ENCODE data around the gene SMIM30.

The SMIM30 gene

DNA sequence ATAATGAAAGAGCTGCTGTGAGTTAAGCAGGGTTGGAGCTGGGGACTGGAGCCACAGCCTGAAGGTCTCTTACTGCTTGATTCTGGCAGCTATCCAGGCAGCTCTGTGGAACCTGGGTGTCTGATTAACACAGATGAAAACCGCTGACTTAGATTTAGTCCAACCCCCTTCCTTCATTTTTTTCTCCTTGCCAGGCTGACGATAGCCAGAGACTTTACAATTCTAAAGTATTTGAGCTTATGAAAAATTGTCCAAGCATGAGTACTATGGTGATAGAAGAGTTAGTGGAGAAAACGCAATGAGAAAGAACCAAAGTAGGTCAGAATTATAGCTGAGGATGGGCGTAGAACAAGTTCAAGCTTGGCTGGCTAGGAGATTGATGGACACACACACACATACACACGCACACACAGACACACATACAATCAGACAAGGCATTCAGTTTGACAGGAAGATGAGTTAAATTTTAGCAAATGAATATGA lies 18.2 kb downstream of the SMIM30 start:
- DNase-seq (ENCODE audit: low spot score), result no peak

DNA sequence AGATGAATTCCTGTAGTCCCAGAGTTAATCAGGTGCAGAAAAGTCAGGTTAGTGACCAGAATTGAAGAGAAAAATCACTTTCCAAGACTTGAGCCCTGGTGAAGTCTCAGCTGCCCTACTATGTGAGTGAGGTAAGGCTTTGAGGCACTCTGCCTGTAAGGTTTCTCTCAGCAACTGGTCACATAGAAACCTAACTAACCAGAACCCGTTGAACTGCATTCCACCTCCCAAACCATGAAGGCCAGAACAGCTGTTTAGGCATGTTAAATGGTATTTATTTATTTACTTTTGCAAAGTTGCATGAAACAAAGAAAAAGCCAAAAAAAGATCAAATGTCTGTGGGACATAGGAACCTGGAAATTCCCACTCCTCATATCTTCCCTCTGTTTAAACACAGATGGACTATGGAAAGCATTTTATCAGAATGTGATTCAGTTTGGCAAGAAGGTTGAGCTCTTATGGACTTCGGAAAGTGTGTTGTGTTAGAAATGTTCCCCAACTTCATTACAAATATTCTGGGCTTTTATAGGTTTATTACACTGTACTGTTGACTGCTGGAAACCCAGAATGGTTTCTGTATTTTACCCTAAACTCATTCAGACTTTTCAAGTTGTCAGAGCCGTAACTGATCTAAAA lies 19.0 kb downstream of the SMIM30 start:
- peak; percentile 40 for DNase-seq (ENCODE audit: low spot score)

DNA sequence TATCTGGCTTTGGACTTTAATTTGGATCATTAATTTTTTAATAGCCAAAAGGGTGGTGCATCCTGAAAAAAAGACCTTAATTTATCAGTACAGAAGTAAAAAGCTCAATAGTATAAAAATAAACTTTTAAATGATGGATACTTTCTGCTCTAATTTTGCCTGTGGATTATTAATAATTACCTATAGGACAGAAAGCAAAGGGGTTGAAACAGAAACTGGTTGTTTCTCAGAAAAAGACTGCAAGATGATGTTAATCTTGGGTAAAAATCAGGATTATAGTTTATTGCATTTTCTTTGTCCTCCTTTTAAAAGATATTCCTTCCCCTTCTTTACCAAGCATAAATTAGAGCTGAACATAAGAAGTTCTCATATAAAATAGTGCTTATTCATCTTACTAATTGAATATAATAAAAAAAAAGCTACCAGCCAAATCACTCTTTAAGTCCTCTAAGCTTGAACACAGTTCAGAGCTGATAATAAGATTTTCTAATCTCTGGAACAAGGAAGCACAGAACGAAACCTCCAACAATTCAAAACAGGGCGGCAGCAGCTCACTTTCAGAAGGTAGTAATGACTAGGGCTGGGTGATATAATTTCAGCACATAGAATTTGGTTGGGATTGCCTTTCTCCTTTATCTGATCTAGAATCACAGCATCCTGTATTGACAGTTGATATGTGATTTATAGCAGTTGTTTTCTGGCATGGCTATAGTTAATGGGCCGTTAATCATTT lies 23.7 kb downstream of the SMIM30 start:
- no peak for DNase-seq (ENCODE audit: low spot score)

DNA sequence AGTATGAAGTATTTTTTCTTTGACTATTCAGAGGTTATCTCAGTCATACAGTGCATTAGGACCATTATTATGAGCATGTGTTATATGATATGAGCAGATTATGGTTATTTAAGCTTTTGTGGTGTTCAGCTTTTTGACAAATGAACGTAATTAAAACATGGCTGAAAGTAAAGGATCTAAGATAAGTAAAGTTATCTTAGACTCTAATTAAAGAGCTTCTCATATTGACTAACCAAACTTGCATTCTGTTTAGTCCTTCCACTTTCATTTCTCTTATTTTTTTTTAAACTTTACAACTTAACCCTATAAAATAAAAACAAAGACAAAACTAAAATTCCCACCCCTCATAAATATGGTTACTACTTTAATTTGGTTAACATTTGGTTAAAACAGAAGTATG lies 24.8 kb downstream of the SMIM30 start:
- no peak for DNase-seq (ENCODE audit: low spot score)

DNA sequence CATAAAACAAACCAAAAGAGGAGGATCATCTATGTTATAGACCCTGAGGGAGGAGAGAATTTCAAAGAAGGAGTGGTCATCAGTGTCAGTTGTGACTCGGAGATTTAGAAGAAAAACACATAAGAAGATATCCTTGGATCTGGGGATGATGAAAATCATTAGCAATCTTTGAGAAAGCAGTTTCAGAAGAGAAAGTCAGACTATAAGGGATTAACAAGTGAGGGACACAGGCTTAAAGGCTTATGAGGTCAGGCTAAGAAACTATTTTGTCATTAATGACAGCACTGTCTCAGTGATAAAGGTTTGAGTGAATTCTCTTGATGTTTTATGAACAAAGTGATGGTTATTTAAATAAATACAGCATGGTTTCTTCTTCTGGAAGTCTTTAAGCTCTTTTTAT lies 25.6 kb downstream of the SMIM30 start:
- DNase-seq (ENCODE audit: low spot score), result no peak

DNA sequence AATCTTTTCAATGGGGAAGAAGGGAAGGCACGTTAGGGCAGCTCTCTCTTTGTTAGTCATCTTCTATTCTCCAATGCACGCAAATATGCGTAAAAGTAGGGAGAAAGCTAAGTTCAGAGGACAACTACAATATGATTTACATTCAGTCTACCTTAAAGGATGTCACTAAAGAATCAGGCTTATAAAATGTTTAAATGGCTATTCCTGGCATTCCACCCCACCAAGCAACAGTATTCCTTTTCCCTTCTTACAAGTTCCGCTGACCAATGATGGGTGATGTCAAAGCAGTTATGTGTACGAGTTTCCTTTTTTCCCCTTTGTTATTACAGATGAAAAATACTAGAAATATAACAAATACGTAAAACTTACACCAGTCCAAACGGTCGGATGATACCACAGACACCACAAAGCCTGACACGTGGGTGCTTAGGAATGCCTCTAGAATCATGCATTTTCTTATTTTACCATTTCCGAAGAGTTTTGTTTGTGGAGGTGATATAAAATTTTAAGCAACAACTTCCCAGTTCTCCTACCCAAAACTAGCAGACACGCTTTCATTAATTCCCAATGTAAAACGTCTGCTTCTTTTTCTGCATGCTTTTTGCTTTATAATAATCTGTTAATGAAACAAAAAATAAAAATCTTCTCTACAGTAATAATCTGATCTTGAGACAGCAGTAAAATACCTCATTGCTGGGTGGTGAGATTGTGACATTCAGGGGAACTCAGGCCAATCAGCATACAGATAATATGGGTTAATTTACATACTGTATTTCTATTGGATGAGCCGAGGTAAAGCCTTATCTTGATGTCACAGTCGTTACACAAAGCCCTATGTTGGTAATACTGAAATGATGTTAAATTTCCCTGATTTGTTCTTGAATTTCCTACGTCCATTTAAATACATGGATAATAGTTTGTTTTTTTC lies 31.0 kb downstream of the SMIM30 start:
- DNase-seq (ENCODE audit: low spot score), result peak; percentile 87

DNA sequence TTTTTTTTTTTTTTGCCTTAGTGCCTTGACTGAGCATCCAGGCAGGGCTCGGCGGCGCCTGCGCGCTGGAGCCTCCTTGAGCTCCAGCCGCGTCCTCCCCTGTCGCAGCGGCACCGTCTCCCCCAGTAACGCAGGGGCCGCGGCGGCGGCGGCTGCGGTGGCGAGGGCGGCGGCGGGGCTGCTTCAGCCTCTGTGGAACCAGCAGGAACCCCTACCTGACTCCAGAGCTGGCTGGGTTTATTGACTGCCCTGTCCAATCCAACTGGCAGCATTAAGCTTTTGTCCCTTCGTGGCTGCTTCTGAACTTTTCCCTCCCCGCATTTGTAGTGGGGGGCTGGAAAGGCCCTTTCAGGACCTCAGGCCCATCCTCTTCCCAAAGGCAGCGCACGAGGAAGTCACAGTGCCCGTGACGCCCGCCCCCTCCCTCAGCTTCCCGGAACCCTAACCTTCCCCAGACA lies 31.9 kb downstream of the SMIM30 start, which contains the start of gene GPR85:
GPR85 (minus strand) TSS at position 397 of the 458 bp plus-strand sequence. CDS start 2,106 bp downstream, outside the sequence.
- peak; percentile 89 for DNase-seq (ENCODE audit: low spot score)

DNA sequence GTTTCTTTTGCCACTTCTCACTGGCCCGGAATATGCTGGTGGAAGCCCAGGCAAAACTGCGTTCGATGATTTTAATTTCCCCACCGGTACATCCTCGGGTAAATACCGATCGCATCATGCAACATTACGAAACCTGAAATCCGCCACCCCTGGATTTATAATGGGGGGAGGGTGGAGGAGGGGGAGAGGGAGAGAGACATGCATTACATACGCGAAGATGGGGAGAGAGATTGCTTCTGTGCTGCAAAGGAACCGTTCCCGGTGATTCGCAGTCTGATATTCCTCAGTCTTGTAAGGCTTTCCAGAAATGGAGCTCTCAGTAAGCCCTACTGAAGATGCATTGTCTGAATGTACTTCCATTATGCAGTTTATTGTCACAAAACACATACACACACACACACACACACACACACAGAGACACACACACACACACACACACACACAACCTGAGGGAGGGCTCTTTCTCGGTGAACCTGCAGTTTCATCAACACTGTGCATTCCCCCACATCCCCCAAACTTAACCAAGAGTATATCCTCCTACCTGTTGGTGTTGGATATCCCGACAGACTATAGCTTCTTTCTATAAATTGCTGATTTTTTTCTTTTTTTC lies 32.5 kb downstream of the SMIM30 start:
- DNase-seq (ENCODE audit: low spot score), result no peak

DNA sequence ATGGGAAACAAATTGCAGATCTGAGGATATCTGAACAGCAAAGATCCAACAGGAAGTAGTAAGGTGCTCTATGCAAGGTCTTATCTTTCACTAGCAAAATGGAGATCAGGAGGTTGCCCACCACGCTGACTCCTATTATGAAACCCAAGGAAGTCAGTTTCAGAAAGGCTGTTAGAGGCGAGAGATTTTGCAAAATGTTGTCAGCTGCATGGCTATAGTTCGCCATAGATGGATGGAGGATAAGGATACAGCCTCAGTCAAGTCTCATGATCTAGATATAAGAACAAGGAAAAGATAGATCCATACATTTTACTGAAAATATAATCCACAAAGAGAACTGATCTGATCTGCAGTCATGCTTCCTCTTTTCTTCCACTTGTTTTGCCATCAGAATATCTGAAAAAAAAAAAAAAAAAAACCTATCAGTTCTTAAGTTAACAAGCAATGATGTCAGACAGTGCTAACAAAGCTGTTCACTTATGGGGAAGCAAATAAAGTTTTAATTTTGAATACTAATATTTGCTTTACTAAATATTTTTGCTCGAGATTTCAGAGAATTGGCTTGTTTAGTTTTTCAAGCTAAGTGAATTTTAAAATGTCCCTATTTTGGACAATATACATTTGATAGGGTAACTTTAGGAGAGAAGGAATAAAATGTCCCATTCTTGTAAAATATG lies 33.7 kb downstream of the SMIM30 start:
- no peak for DNase-seq (ENCODE audit: low spot score)

DNA sequence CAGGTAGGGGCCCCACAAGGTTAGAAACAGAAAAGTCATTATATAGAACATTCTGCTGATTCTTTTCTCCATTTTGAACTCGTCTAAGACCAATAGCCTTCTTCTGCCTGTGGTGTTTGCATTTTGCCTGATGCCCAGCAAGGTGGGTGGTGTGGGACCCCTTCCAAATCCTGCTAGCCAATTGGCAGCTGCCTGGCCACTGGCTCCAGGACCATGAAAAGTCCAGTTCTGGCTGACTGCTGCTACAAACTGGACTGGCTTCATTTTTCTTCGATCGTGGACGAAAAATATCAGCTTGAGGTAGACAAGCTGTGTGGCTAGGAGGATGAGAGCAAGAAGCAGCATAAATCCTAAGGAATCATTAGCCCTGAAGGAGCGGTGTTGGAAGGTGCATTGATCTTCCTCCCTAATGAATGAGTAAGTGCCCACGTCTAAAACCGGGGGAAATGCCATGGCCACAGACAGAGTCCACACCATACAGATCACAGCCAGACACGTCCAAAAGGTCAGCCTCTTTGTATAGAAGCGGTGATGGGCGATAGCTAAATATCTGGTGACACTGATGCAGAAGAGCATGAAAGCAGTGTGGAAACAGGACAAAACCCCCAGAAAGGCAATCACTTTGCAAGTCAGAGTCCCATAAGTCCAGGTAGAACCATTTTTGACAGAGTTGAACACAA lies 34.4 kb downstream of the SMIM30 start:
- DNase-seq (ENCODE audit: low spot score), result no peak

DNA sequence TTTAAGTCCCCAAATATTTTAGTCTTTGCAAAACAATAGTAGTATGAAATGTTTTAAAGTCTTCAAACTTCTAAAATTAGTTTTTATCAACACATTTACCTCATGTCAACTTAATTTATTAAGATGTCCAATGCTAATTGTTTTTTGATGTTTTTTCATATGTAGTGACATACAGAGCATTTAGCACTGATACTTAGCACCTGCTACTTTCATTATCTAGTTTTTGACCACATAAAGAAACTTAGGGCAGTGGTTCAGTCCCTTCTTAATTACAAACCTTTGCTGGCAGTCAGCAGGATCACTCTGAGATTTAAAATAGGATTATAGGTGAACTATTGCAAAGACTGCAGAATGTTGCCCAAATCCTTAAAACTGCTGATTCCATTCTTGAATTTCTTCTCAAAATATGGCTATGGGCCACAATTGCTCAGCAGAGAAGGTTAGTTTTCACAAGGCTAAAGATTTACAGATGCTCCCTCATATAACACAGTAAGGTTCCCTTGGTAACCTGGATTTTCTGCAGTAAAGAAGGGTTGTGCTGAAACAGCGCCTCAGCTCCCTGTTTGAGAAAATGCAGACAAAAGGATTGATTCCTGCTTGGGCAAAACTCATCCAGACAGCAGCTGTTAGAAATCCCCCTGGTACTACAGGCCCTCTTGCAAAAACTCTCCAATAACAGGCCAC lies 35.1 kb downstream of the SMIM30 start:
- DNase-seq (ENCODE audit: low spot score), result peak; percentile 28

DNA sequence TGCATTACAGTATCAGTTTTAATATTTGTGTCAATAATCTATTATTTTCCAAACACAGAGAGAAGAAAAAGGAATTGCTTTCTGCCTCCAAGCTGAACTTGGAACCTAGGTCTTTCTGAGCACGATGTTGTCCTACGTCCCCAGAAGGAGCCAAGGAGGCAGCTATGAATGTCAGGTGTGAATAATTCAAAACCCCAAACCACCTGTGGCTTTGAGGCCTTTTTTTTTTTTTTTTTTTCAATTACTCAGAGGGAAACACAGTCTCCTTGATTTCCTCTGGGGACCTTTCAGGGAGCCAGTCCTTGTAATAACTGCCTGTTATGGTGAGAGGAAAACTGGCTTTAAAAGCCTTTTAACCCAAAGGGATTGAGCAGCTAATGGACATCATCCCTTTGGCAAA lies 40.0 kb downstream of the SMIM30 start:
- no peak for DNase-seq (ENCODE audit: low spot score)

DNA sequence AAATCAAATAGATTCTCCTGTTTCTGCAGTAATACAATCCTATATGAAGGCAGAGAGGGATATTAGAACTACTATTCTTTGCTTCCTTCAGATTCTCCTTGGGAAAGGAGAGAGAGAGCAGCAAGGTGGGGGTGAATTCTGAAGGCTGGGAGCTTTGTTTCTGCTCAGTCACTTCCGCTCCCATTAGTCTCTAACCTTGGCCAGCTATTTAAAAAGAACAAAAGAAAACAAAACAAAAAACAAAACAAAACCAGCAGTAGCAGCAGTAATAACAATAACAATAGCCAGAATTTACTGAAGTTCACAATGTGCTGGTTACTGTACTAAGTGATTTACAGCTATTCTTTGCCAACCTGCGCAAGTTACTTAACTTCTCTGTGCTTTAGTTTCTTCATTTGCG lies 41.7 kb downstream of the SMIM30 start:
- peak; percentile 22 for DNase-seq (ENCODE audit: low spot score)

DNA sequence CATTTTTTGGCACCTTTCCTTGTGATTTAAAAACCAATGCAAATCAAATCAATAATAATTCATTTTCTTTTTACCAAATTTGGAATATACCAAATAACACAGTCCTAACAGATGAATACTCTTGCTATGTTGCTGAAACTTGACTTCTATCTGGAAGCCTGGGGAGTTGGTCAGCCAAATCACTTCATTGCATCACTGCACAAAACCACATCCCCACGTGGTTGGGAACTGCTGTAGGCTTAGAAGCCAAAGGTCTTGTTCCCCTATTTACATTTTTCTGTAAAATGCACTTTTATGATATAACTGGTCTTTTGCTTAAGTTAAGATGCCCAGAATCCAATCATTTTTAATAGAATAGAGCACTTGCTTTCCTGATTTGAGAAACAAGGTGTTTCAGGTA lies 46.9 kb downstream of the SMIM30 start:
- DNase-seq (ENCODE audit: low spot score), result no peak
